ENCODE data around the gene VPREB3. TPM values are rescaled to one million over a fixed set of nuclear protein-coding genes. Genes with fewer than 3 reads are reported as not detected.
A peak's percentile ranks its signal among the peaks of the same experiment; 100 is the strongest.

The VPREB3 gene
- total and polyA plus RNA-seq, 8 donors: 1.1 to 8.7 (median 7.8) TPM; not detected in 5

GRCh38 chr22:23762842-23763578 is 8.8 kb upstream of the VPREB3 start, which contains the start of gene C22orf15:
C22orf15 (plus strand) TSS chr22:23762990; CDS start chr22:23763307, 317 bp downstream.
- Histone ChIP-seq H3K4me3 (peak within 1 kb of the TSS; percentile 11 to 35 (median 22)), H3K27ac (peak within 1 kb of the TSS in 1 of 5 donors; percentile 2), H3K27me3 (no peaks in the 10 kb centered on the region), H3K9me3 (no peaks in the 10 kb centered on the region), H3K36me3 (peaks cover 0 to 31% (median 9%) of the 10 kb centered on the region in 4 donors), H3K4me1 (peaks cover 19 to 56% (median 44%) of the 10 kb centered on the region in 4 donors)
- intact Hi-C loops (cut with DNase I; ENCODE audit: low total_unique reads): no loop called here
- DNase-seq: peak in 1 of 2 donors; percentile 54
- WGBS, 5 donors: 44 to 74% (median 55%) methylated on average over 17 to 23 of the region's 23 CpGs
- TF ChIP-seq POLR2A (IDR thresholded peaks at IDR 0.05): no peak
- TF ChIP-seq CTCF (IDR thresholded peaks at IDR 0.05): no peak
- no peak for TF ChIP-seq EP300 (IDR thresholded peaks at IDR 0.05)
- no peak for TF ChIP-seq POLR2AphosphoS5 (IDR thresholded peaks at IDR 0.05)

- DNase-seq: no peak
- no peaks in the 10 kb centered on the region for H3K9me3 ChIP-seq
- intact Hi-C loops (cut with DNase I; ENCODE audit: low total_unique reads): no loop called here
- H3K27me3 ChIP-seq: no peaks in the 10 kb centered on the region
- H3K4me1 ChIP-seq: peaks cover 8 to 27% (median 17%) of the 10 kb centered on the region in 4 donors
- 76 to 93% (median 84%) methylated on average over 6 of the region's 6 CpGs for WGBS, 5 donors
- H3K4me3 ChIP-seq: no peak overlapping the region
- peaks cover 0 to 21% (median 3%) of the 10 kb centered on the region in 4 donors for H3K36me3 ChIP-seq
- TF ChIP-seq EP300 (IDR thresholded peaks at IDR 0.05) (no peak), POLR2AphosphoS5 (IDR thresholded peaks at IDR 0.05) (no peak), CTCF (IDR thresholded peaks at IDR 0.05) (no peak), POLR2A (IDR thresholded peaks at IDR 0.05) (no peak)
- no peak overlapping the region for H3K27ac ChIP-seq
Observed at GRCh38 chr22:23760056-23760455, 5.8 kb upstream of the VPREB3 start.

DNA sequence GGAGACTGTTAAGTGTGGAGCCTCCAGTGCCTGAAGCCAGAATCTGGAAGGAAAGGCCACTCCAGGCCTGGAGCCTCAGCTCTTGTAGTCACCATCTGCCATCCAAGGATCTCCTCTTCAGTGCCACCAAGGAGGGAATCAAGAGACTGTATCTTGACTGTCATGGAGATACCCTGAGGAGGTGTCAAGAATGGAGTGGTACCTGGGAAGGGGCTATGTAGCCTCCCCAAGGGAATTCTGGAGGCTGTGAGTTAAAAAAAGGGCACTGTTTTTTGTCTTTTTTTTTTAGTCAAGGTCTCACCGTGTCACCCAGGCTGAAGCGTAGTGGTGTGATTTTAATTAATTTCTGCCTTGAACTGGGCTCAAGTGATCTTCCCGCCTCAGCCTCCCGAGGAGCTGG is 5.3 kb upstream of the VPREB3 start:
- peaks cover 8 to 22% (median 15%) of the 10 kb centered on the region in 4 donors for H3K4me1 ChIP-seq
- no peak for DNase-seq
- WGBS, 5 donors: 86 to 94% (median 92%) methylated on average over 4 of the region's 4 CpGs
- H3K27me3 ChIP-seq: no peaks in the 10 kb centered on the region
- intact Hi-C loops (cut with DNase I; ENCODE audit: low total_unique reads): no loop called here
- no peak overlapping the region for H3K4me3 ChIP-seq
- peaks cover 0 to 16% (median 0%) of the 10 kb centered on the region in 4 donors for H3K36me3 ChIP-seq
- H3K9me3 ChIP-seq: no peaks in the 10 kb centered on the region
- no peak overlapping the region for H3K27ac ChIP-seq
- TF ChIP-seq CTCF (IDR thresholded peaks at IDR 0.05): no peak
- TF ChIP-seq POLR2AphosphoS5 (IDR thresholded peaks at IDR 0.05): no peak
- TF ChIP-seq EP300 (IDR thresholded peaks at IDR 0.05): no peak
- TF ChIP-seq POLR2A (IDR thresholded peaks at IDR 0.05): no peak

DNA sequence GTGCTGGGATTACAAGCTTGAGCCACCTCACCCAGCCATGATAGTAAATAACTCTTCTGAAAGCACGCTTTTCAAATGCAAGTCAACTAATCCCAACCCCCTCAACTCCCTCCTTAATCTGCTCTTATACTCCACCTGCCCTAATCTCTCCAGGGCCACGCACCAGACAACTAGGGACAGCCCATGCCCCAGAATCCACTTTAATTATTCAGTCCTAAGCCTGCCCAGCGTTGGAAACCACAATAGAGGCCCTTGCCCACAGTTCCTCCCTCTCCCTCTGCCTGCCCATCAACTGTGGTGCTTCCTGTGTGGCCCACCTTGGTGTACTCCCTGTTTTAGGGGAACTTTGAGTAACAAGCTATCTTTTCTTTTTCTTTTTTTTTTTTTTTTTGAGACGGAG is 2.7 kb upstream of the VPREB3 start:
- no peaks in the 10 kb centered on the region for H3K36me3 ChIP-seq
- 37 to 78% (median 57%) methylated on average over 4 of the region's 4 CpGs for WGBS, 5 donors
- no peaks in the 10 kb centered on the region for H3K27me3 ChIP-seq
- H3K27ac ChIP-seq: no peak overlapping the region
- TF ChIP-seq POLR2AphosphoS5 (IDR thresholded peaks at IDR 0.05): no peak
- no peak for TF ChIP-seq EP300 (IDR thresholded peaks at IDR 0.05)
- TF ChIP-seq POLR2A (IDR thresholded peaks at IDR 0.05): no peak
- no peak for TF ChIP-seq CTCF (IDR thresholded peaks at IDR 0.05)
- H3K4me3 ChIP-seq: no peak overlapping the region
- no peaks in the 10 kb centered on the region for H3K9me3 ChIP-seq
- no peak for DNase-seq
- H3K4me1 ChIP-seq: peaks cover 0 to 2% (median under 1%) of the 10 kb centered on the region in 4 donors
- intact Hi-C loops (cut with DNase I; ENCODE audit: low total_unique reads): no loop called here

Measured in stomach (tissue), 9 donors.